Amniotic epithelial cell (primary cell): ENCODE data around the gene VSIG10L.

Experiments
- DNase-seq: peaks from one replicate; pipeline ENCODE4 v3.0.0-alpha.2; 2010; ENCODE audit warnings: low read depth

The VSIG10L gene

GRCh38 chr19:51338563-51339312, 3.2 kb downstream of the VSIG10L start:
- DNase-seq, result peak; percentile 62

GRCh38 chr19:51337861-51338562, 3.9 kb downstream of the VSIG10L start:
- no peak for DNase-seq

- no peak for DNase-seq
Measured at GRCh38 chr19:51337141-51337860, 4.6 kb downstream of the VSIG10L start.

- DNase-seq, result no peak
Measured at GRCh38 chr19:51333836-51334460, 8.0 kb downstream of the VSIG10L start.

GRCh38 chr19:51331716-51332115, 10.2 kb downstream of the VSIG10L start:
- DNase-seq, result no peak

GRCh38 chr19:51331193-51331592, 10.7 kb downstream of the VSIG10L start:
- no peak for DNase-seq

- DNase-seq, result no peak
Measured at GRCh38 chr19:51330366-51330765, 11.6 kb downstream of the VSIG10L start.

GRCh38 chr19:51329411-51329810, 12.5 kb downstream of the VSIG10L start:
- no peak for DNase-seq

GRCh38 chr19:51327066-51328001, 14.6 kb downstream of the VSIG10L start:
- peak; percentile 21 for DNase-seq

GRCh38 chr19:51326216-51327065, 15.5 kb downstream of the VSIG10L start:
- DNase-seq, result no peak

GRCh38 chr19:51325161-51325976, 16.6 kb downstream of the VSIG10L start:
- DNase-seq, result no peak

GRCh38 chr19:51324167-51324481, 17.8 kb downstream of the VSIG10L start:
- DNase-seq, result no peak

GRCh38 chr19:51323481-51324166, 18.3 kb downstream of the VSIG10L start:
- no peak for DNase-seq

GRCh38 chr19:51321799-51322198, 20.1 kb downstream of the VSIG10L start:
- DNase-seq, result no peak

GRCh38 chr19:51320280-51320657, 21.7 kb downstream of the VSIG10L start:
- peak; percentile 8 for DNase-seq

- no peak for DNase-seq
Measured at GRCh38 chr19:51319649-51320279, 22.2 kb downstream of the VSIG10L start.

GRCh38 chr19:51318687-51319648, 23.0 kb downstream of the VSIG10L start:
- no peak for DNase-seq
